ENCODE measurements around the gene S100A3.

DNA sequence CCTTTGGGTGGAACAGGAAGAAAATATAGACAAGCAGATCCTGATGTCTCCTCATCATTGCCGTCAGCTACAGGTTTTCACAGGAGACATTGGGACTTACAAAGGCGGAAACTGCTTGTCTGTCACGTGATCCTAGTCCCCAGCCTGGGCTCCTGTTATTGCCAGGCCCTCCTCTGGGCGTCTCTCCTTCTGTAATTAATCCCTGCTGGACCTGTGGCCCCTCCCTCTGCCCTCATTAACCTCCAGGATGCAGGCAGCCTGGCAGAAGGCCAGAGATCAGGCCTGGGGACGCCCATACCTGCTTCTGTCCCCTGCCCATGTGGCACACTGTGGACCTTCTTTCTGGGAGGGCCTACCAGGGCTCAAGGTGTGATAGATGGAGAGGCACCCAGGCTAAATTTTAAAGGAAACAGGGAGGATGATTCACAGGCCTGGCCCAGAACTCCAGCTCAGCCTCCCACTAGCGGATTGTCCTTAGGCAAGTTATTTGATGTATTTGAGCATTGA is 10.7 kb downstream of the S100A3 start:
- TF ChIP-seq CTCF (optimal IDR thresholded peaks at IDR 0.05 in 1 of 3, IDR thresholded peaks at IDR 0.05 in 1 of 3, conservative IDR thresholded peaks at IDR 0.05 in 1 of 3; ENCODE audit: extremely low read depth in 1 of 3, insufficient read depth in 2 of 3, low read length in 3 of 3): no peak
- no peak for TF ChIP-seq EZH2 (IDR thresholded peaks at IDR 0.05; ENCODE audit: low read length)
